GM18508 (cell line): ENCODE data around the gene COMT.

Experiments
- ATAC-seq: cut with Tn5 transposase; IDR thresholded peaks from one replicate; pipeline ENCODE4 v1.9.1; 2021; ENCODE audit warnings: moderate number of reproducible peaks; ENCODE audit not compliant: insufficient read depth, unreplicated experiment

Gene COMT

GRCh38 chr22:19990609-19991394 lies 49.2 kb downstream of the COMT start:
- no peak for ATAC-seq

- ATAC-seq = no peak
Measured at GRCh38 chr22:19991395-19991644, 49.7 kb downstream of the COMT start.

- no peak for ATAC-seq
Measured at GRCh38 chr22:19991645-19992451, 50.3 kb downstream of the COMT start.

- no peak for ATAC-seq
Measured at GRCh38 chr22:19992481-19992911, 50.9 kb downstream of the COMT start.

- ATAC-seq = no peak
Measured at GRCh38 chr22:19992921-19993355, 51.4 kb downstream of the COMT start.

- ATAC-seq = no peak
Measured at GRCh38 chr22:19993926-19994325, 52.4 kb downstream of the COMT start.

GRCh38 chr22:19994851-19995610 lies 53.5 kb downstream of the COMT start:
- no peak for ATAC-seq

- ATAC-seq = no peak
Measured at GRCh38 chr22:19995611-19996339, 54.2 kb downstream of the COMT start.

GRCh38 chr22:19996694-19997384 lies 55.3 kb downstream of the COMT start:
- ATAC-seq = no peak

GRCh38 chr22:19997561-19998231 lies 56.1 kb downstream of the COMT start:
- no peak for ATAC-seq

- ATAC-seq = no peak
Measured at GRCh38 chr22:19998232-19998951, 56.8 kb downstream of the COMT start.

GRCh38 chr22:19998991-19999820 lies 57.6 kb downstream of the COMT start:
- ATAC-seq = no peak

GRCh38 chr22:20000246-20001081 lies 58.9 kb downstream of the COMT start:
- ATAC-seq = no peak

- ATAC-seq = no peak
Measured at GRCh38 chr22:20001082-20001638, 59.6 kb downstream of the COMT start.

GRCh38 chr22:20002128-20002527 lies 60.6 kb downstream of the COMT start:
- no peak for ATAC-seq

GRCh38 chr22:20002636-20003035 lies 61.1 kb downstream of the COMT start:
- ATAC-seq = no peak

- ATAC-seq = no peak
Measured at GRCh38 chr22:20003304-20003703, 61.7 kb downstream of the COMT start.
